ENCODE measurements around the gene TMEM82.

Gene TMEM82

GRCh38 chr1:15771836-15772515 is 29.7 kb downstream of the TMEM82 start:
- H3K27me3 ChIP-seq = no peaks in the 10 kb centered on the region
- no peaks in the 10 kb centered on the region for H3K9me3 ChIP-seq
- H3K4me1 ChIP-seq = no peaks in the 10 kb centered on the region
- H3K4me3 ChIP-seq = no peak overlapping the region
- no peaks in the 10 kb centered on the region for H4K20me1 ChIP-seq
- H3K36me3 ChIP-seq = no peaks in the 10 kb centered on the region
- H3K4me2 ChIP-seq = no peak overlapping the region
- no peak overlapping the region for H3K9ac ChIP-seq
- no peak for TF ChIP-seq Cebpa-rat (IDR thresholded peaks at IDR 0.05)
- no peak overlapping the region for H3K27ac ChIP-seq

- Histone ChIP-seq H3K4me3 (no peak overlapping the region), H4K20me1 (no peaks in the 10 kb centered on the region), H3K36me3 (no peaks in the 10 kb centered on the region), H3K27ac (no peak overlapping the region), H3K4me1 (no peaks in the 10 kb centered on the region), H3K9me3 (no peaks in the 10 kb centered on the region), H3K4me2 (no peak overlapping the region), H3K9ac (no peak overlapping the region), H3K27me3 (no peaks in the 10 kb centered on the region)
- no peak for TF ChIP-seq Cebpa-rat (IDR thresholded peaks at IDR 0.05)
Measured at GRCh38 chr1:15775706-15776105, 33.4 kb downstream of the TMEM82 start.

GRCh38 chr1:15777909-15778707 is 35.8 kb downstream of the TMEM82 start:
- Histone ChIP-seq H3K36me3 (no peaks in the 10 kb centered on the region), H3K9me3 (no peaks in the 10 kb centered on the region), H3K9ac (no peak overlapping the region), H3K4me2 (no peak overlapping the region), H3K27me3 (no peaks in the 10 kb centered on the region), H3K27ac (no peak overlapping the region), H3K4me3 (no peak overlapping the region), H3K4me1 (no peaks in the 10 kb centered on the region), H4K20me1 (no peaks in the 10 kb centered on the region)
- TF ChIP-seq Cebpa-rat (IDR thresholded peaks at IDR 0.05) = no peak

GRCh38 chr1:15785683-15786082 is 43.4 kb downstream of the TMEM82 start:
- no peaks in the 10 kb centered on the region for H3K9me3 ChIP-seq
- H3K4me3 ChIP-seq = no peak overlapping the region
- H3K9ac ChIP-seq = no peak overlapping the region
- H3K27me3 ChIP-seq = no peaks in the 10 kb centered on the region
- no peaks in the 10 kb centered on the region for H3K36me3 ChIP-seq
- H3K27ac ChIP-seq = no peak overlapping the region
- no peak overlapping the region for H3K4me2 ChIP-seq
- no peaks in the 10 kb centered on the region for H4K20me1 ChIP-seq
- peaks cover 8% of the 10 kb centered on the region; the same call in 1 of the 2 replicates for H3K4me1 ChIP-seq
- TF ChIP-seq Cebpa-rat (IDR thresholded peaks at IDR 0.05) = no peak

- no peaks in the 10 kb centered on the region for H4K20me1 ChIP-seq
- no peak for TF ChIP-seq Cebpa-rat (IDR thresholded peaks at IDR 0.05)
- no peak overlapping the region for H3K4me2 ChIP-seq
- no peaks in the 10 kb centered on the region for H3K27me3 ChIP-seq
- no peaks in the 10 kb centered on the region for H3K36me3 ChIP-seq
- H3K9me3 ChIP-seq = no peaks in the 10 kb centered on the region
- no peak overlapping the region for H3K9ac ChIP-seq
- H3K4me3 ChIP-seq = no peak overlapping the region
- H3K4me1 ChIP-seq = peaks cover 8% of the 10 kb centered on the region; the same call in 1 of the 2 replicates
- no peak overlapping the region for H3K27ac ChIP-seq
Measured at GRCh38 chr1:15786581-15786980, 44.3 kb downstream of the TMEM82 start.

- H3K4me2 ChIP-seq = peak overlapping the region; percentile 14; the same call in 1 of the 2 replicates
- H3K27me3 ChIP-seq = no peaks in the 10 kb centered on the region
Measured at GRCh38 chr1:15788624-15789301, 46.5 kb downstream of the TMEM82 start.

GRCh38 chr1:15796086-15796462 is 53.8 kb downstream of the TMEM82 start:
- no peak for TF ChIP-seq Cebpa-rat (IDR thresholded peaks at IDR 0.05)
- H3K4me3 ChIP-seq = no peak overlapping the region
- H3K4me1 ChIP-seq = peaks cover 22% of the 10 kb centered on the region
- H3K9ac ChIP-seq = no peak overlapping the region
- no peaks in the 10 kb centered on the region for H3K9me3 ChIP-seq
- H4K20me1 ChIP-seq = no peaks in the 10 kb centered on the region
- H3K27me3 ChIP-seq = no peaks in the 10 kb centered on the region
- no peak overlapping the region for H3K27ac ChIP-seq
- H3K4me2 ChIP-seq = no peak overlapping the region
- no peaks in the 10 kb centered on the region for H3K36me3 ChIP-seq

More at GRCh38 chr1:15788624-15789301, 46.5 kb downstream of the TMEM82 start:
- Histone ChIP-seq H3K9ac (no peak overlapping the region), H3K4me1 (peaks cover 8% of the 10 kb centered on the region; the same call in 1 of the 2 replicates), H3K36me3 (no peaks in the 10 kb centered on the region), H3K9me3 (no peaks in the 10 kb centered on the region), H4K20me1 (no peaks in the 10 kb centered on the region), H3K27ac (no peak overlapping the region), H3K4me3 (no peak overlapping the region)
- no peak for TF ChIP-seq Cebpa-rat (IDR thresholded peaks at IDR 0.05)

Data from BLaER1 (cell line).